ENCODE results near the gene RB1. TPM values are rescaled to one million over a fixed set of nuclear protein-coding genes. Genes with fewer than 3 reads are reported as not detected.

Gene RB1
- total RNA-seq, 1 donor from 2014 or later = 35.4 TPM

DNA sequence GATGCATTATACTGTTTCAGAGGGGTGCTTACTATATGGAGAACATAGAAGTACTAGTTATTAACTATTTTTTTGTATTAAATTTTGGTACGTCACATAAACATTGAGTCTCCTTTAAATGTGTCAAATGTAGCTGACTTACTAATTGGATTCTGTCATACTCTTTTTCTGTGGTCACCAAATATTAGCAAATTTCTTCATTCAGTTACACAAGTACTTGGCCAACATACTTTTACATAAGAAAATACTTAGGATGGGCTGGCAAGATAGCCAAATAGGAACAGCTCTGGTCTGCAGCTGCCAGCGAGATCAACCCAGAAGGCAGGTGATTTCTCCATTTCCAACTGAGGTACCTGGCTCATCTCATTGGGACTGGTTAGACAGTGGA is 90.1 kb downstream of the RB1 start:
- TF ChIP-seq CTCF (conservative IDR thresholded peaks at IDR 0.05; ENCODE audit: low read depth, low read length) = no peak
- DNase-seq (ENCODE audit: low read depth) = no peak
- H3K4me3 ChIP-seq (ENCODE audit: low read depth, low read length) = no peak overlapping the region

GRCh38 chr13:48397744-48398143 is 94.2 kb downstream of the RB1 start:
- no peak for DNase-seq (ENCODE audit: low read depth)
- no peak overlapping the region for H3K4me3 ChIP-seq (ENCODE audit: low read depth, low read length)
- TF ChIP-seq CTCF (conservative IDR thresholded peaks at IDR 0.05; ENCODE audit: low read depth, low read length) = no peak

GRCh38 chr13:48398450-48399095 is 95.0 kb downstream of the RB1 start:
- DNase-seq (ENCODE audit: low read depth) = no peak
- no peak for TF ChIP-seq CTCF (conservative IDR thresholded peaks at IDR 0.05; ENCODE audit: low read depth, low read length)
- H3K4me3 ChIP-seq (ENCODE audit: low read depth, low read length) = no peak overlapping the region

- DNase-seq (ENCODE audit: low read depth) = no peak
- no peak for TF ChIP-seq CTCF (conservative IDR thresholded peaks at IDR 0.05; ENCODE audit: low read depth, low read length)
- no peak overlapping the region for H3K4me3 ChIP-seq (ENCODE audit: low read depth, low read length)
Measured at GRCh38 chr13:48400090-48400694, 96.6 kb downstream of the RB1 start.

DNA sequence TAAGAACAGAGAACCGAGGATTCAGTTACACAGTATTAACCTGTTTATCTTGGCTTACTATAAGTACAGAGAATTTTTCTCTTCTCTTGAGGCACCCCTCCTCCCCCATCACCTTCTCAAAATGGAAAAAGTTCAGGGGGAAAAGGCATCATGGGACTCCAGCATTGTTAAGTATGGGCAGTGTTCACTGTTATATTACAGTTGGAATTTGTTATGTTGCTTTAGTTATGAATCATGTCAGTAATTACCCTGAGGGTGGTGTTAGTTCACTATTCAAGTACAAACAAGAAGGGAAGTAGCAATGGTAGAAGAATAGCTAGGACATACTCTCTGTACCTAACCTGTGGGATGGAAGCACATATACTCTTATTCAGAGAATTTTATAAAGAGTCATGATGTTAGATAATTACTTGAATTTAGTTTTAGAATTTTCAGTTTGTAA is 97.3 kb downstream of the RB1 start:
- H3K4me3 ChIP-seq (ENCODE audit: low read depth, low read length) = no peak overlapping the region
- DNase-seq (ENCODE audit: low read depth) = no peak
- no peak for TF ChIP-seq CTCF (conservative IDR thresholded peaks at IDR 0.05; ENCODE audit: low read depth, low read length)

GRCh38 chr13:48401480-48401879 is 97.9 kb downstream of the RB1 start:
- no peak for DNase-seq (ENCODE audit: low read depth)
- TF ChIP-seq CTCF (conservative IDR thresholded peaks at IDR 0.05; ENCODE audit: low read depth, low read length) = no peak
- H3K4me3 ChIP-seq (ENCODE audit: low read depth, low read length) = no peak overlapping the region

Data from epithelial cell of proximal tubule (primary cell).